Erythroblast (primary cell): Measurements from ENCODE around the gene MATN4.

ENCODE experiments used
- GATA1 ChIP-seq: IDR thresholded peaks from 2 replicates; pipeline ENCODE4 v1.6.1; 2011; ENCODE audit warnings: low read depth, mild to moderate bottlenecking, control low read depth, low read length, moderate library complexity
- POLR2A ChIP-seq: IDR thresholded peaks from 2 replicates; pipeline ENCODE4 v1.6.1; 2011; ENCODE audit warnings: mild to moderate bottlenecking, low read length

DNA sequence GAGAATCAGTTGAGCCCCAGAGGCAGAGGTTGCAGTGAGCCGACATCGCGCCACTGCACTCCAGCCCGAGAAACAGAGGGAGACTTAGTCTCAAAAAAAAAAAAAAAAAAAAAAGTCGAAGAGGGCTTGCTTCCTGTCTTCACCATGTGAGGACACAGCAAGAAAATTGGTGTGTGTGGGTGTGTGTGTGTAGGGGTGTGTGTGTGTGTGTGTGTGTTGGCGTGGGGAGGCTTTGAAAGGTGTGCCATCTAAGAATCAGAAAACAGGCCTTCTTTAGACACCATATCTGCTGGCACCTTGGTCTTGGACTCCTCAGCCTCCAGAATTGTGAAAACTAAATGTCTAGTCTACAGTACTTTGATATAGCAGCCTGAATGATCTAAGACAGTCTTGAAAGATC, 8.3 kb downstream of the MATN4 start:
- TF ChIP-seq POLR2A (no peak), GATA1 (no peak)
